Measurements from ENCODE around the gene SPATA13. TPM values are rescaled to one million over a fixed set of nuclear protein-coding genes. Genes with fewer than 3 reads are reported as not detected.

The SPATA13 gene
- total RNA-seq, 1 donor from 2014 or later = 5.1 TPM

GRCh38 chr13:24175847-24176246 is 15.3 kb downstream of the SPATA13 start:
- no peaks in the 10 kb centered on the region for H3K9me3 Mint-ChIP-seq (ENCODE audit: low read depth)
- no peak overlapping the region for H3K27ac Mint-ChIP-seq (ENCODE audit: unreplicated experiment)
- no peaks in the 10 kb centered on the region for H3K36me3 Mint-ChIP-seq (ENCODE audit: low read depth)
- H3K4me3 Mint-ChIP-seq (ENCODE audit: unreplicated experiment) = no peak overlapping the region
- DNase-seq (ENCODE audit: low spot score) = no peak
- TF ChIP-seq, protein P1, sequence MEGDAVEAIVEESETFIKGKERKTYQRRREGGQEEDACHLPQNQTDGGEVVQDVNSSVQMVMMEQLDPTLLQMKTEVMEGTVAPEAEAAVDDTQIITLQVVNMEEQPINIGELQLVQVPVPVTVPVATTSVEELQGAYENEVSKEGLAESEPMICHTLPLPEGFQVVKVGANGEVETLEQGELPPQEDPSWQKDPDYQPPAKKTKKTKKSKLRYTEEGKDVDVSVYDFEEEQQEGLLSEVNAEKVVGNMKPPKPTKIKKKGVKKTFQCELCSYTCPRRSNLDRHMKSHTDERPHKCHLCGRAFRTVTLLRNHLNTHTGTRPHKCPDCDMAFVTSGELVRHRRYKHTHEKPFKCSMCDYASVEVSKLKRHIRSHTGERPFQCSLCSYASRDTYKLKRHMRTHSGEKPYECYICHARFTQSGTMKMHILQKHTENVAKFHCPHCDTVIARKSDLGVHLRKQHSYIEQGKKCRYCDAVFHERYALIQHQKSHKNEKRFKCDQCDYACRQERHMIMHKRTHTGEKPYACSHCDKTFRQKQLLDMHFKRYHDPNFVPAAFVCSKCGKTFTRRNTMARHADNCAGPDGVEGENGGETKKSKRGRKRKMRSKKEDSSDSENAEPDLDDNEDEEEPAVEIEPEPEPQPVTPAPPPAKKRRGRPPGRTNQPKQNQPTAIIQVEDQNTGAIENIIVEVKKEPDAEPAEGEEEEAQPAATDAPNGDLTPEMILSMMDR (IDR thresholded peaks at IDR 0.05) = no peak
- H3K4me1 Mint-ChIP-seq (ENCODE audit: low read depth) = peaks cover 3% of the 10 kb centered on the region
- H3K27me3 Mint-ChIP-seq (ENCODE audit: low read depth) = no peaks in the 10 kb centered on the region

- TF ChIP-seq, protein P1 (IDR thresholded peaks at IDR 0.05) = no peak
- no peaks in the 10 kb centered on the region for H3K9me3 Mint-ChIP-seq (ENCODE audit: low read depth)
- H3K4me3 Mint-ChIP-seq (ENCODE audit: unreplicated experiment) = no peak overlapping the region
- H3K4me1 Mint-ChIP-seq (ENCODE audit: low read depth) = peaks cover 5% of the 10 kb centered on the region
- no peak for DNase-seq (ENCODE audit: low spot score)
- no peak overlapping the region for H3K27ac Mint-ChIP-seq (ENCODE audit: unreplicated experiment)
- no peaks in the 10 kb centered on the region for H3K36me3 Mint-ChIP-seq (ENCODE audit: low read depth)
- no peaks in the 10 kb centered on the region for H3K27me3 Mint-ChIP-seq (ENCODE audit: low read depth)
These were observed 16.0 kb downstream of the SPATA13 start for GRCh38 chr13:24176351-24177101.

DNA sequence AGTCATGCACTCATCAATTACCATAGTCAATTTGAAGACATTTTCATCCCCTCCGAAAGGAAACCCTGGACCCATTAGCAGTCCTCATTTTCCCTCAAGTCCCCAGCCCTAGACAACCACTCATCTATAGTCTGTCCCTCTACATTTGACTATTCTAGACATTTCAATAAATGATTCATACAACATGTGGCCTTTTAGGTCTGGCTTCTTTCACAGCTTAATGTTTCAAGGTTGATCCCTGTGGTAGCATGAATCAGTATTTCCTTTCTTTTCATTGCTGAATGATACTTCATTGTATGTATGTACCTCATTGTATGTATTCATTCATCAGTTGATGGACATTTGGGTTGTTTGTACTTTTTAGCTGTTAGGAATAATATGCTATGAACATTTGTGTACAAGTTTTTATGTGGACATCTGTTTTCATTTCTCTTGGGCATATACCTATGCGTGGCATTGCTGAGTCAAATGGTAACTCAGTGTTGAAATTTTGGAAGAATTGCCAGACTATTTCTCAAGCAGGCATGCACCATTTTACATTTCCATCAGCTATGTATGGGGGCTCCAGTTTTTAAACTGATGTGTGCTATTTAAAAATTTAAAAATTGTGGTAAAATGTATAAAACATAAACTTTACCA is 18.4 kb downstream of the SPATA13 start:
- no peak overlapping the region for H3K27ac Mint-ChIP-seq (ENCODE audit: unreplicated experiment)
- no peaks in the 10 kb centered on the region for H3K9me3 Mint-ChIP-seq (ENCODE audit: low read depth)
- peaks cover 1% of the 10 kb centered on the region for H3K36me3 Mint-ChIP-seq (ENCODE audit: low read depth)
- H3K27me3 Mint-ChIP-seq (ENCODE audit: low read depth) = no peaks in the 10 kb centered on the region
- H3K4me3 Mint-ChIP-seq (ENCODE audit: unreplicated experiment) = no peak overlapping the region
- TF ChIP-seq, protein P1 (IDR thresholded peaks at IDR 0.05) = no peak
- H3K4me1 Mint-ChIP-seq (ENCODE audit: low read depth) = peaks cover 5% of the 10 kb centered on the region
- DNase-seq (ENCODE audit: low spot score) = no peak

- Mint-ChIP-seq H3K36me3 (ENCODE audit: low read depth) (peaks cover 1% of the 10 kb centered on the region), H3K9me3 (ENCODE audit: low read depth) (no peaks in the 10 kb centered on the region)
- DNase-seq (ENCODE audit: low spot score) = no peak
These were observed 18.9 kb downstream of the SPATA13 start for GRCh38 chr13:24179486-24179850.

GRCh38 chr13:24180750-24181377 is 20.3 kb downstream of the SPATA13 start:
- H3K27ac Mint-ChIP-seq (ENCODE audit: unreplicated experiment) = no peak overlapping the region
- TF ChIP-seq, protein P1 (IDR thresholded peaks at IDR 0.05) = no peak
- H3K36me3 Mint-ChIP-seq (ENCODE audit: low read depth) = peaks cover 1% of the 10 kb centered on the region
- H3K9me3 Mint-ChIP-seq (ENCODE audit: low read depth) = no peaks in the 10 kb centered on the region
- H3K27me3 Mint-ChIP-seq (ENCODE audit: low read depth) = no peaks in the 10 kb centered on the region
- H3K4me1 Mint-ChIP-seq (ENCODE audit: low read depth) = peaks cover 5% of the 10 kb centered on the region
- H3K4me3 Mint-ChIP-seq (ENCODE audit: unreplicated experiment) = no peak overlapping the region
- no peak for DNase-seq (ENCODE audit: low spot score)

More at GRCh38 chr13:24179486-24179850, 18.9 kb downstream of the SPATA13 start:
- Mint-ChIP-seq H3K27ac (ENCODE audit: unreplicated experiment) (no peak overlapping the region), H3K27me3 (ENCODE audit: low read depth) (no peaks in the 10 kb centered on the region), H3K4me1 (ENCODE audit: low read depth) (peaks cover 5% of the 10 kb centered on the region), H3K4me3 (ENCODE audit: unreplicated experiment) (no peak overlapping the region)
- TF ChIP-seq, protein P1 (IDR thresholded peaks at IDR 0.05) = no peak
